Coronary artery (tissue), 2 donors: ENCODE measurements around the gene ILK.

ENCODE experiments used
- DNase-seq: peaks from one replicate; pipeline ENCODE4 v3.0.0-alpha.2; 2017; ENCODE audit warnings: low spot score
- H3K27ac ChIP-seq, 2 donors: fragments of 200-600 bp; sonication (generic); one replicate each; pipeline ENCODE4 v1.5.1; 2016 to 2019
- H3K4me3 ChIP-seq: fragments of 200-600 bp; sonication (generic); 2 replicates; pipeline ENCODE4 v1.5.1; 2016; ENCODE audit warnings: mild to moderate bottlenecking, moderate library complexity
- CTCF ChIP-seq: fragments of 200-600 bp; sonication (generic); IDR thresholded peaks from one replicate; pipeline ENCODE4 v1.5.1; 2019; ENCODE audit warnings: antibody characterized with exemption

The ILK gene

GRCh38 chr11:6599449-6599848 lies 4.1 kb upstream of the ILK start:
- no peak overlapping the region for H3K27ac ChIP-seq
- DNase-seq = peak; percentile 38
- no peak overlapping the region for H3K4me3 ChIP-seq
- TF ChIP-seq CTCF = no peak

- DNase-seq = peak; percentile 52
- H3K27ac ChIP-seq = no peak overlapping the region
These were observed 3.6 kb upstream of the ILK start for GRCh38 chr11:6599881-6600390.

GRCh38 chr11:6601041-6601461 lies 2.5 kb upstream of the ILK start:
- no peak for TF ChIP-seq CTCF
- DNase-seq = peak; percentile 64
- no peak overlapping the region for H3K27ac ChIP-seq
- no peak overlapping the region for H3K4me3 ChIP-seq

More at GRCh38 chr11:6599881-6600390, 3.6 kb upstream of the ILK start:
- no peak overlapping the region for H3K4me3 ChIP-seq
- TF ChIP-seq CTCF = no peak

GRCh38 chr11:6602096-6602940 lies 1.3 kb upstream of the ILK start:
- Histone ChIP-seq H3K4me3 (peak overlapping the region; percentile 97), H3K27ac (peak overlapping the region in 1 of 2 donors; percentile 93)
- DNase-seq = peak; percentile 38
- TF ChIP-seq CTCF = no peak

GRCh38 chr11:6604081-6604626 lies 580 bp downstream of the ILK start:
- Histone ChIP-seq H3K27ac (peak overlapping the region; percentile 93 to 99), H3K4me3 (peak overlapping the region; percentile 97)
- peak; percentile 81 for DNase-seq
- no peak for TF ChIP-seq CTCF

- Histone ChIP-seq H3K27ac (peak overlapping the region; percentile 93 to 99), H3K4me3 (peak overlapping the region; percentile 97)
- no peak for DNase-seq
- no peak for TF ChIP-seq CTCF
These were observed 1.2 kb downstream of the ILK start for GRCh38 chr11:6604790-6605189.
